Skeletal muscle tissue (tissue), 4 donors: Measurements from ENCODE around the gene ALG1. TPM values are rescaled to one million over a fixed set of nuclear protein-coding genes. Genes with fewer than 3 reads are reported as not detected.
A peak's percentile ranks its signal among the peaks of the same experiment; 100 is the strongest.

Experiments used
- H3K27ac ChIP-seq: one replicate; pipeline ENCODE4 v1.7.0; 2013; ENCODE audit warnings: mild to moderate bottlenecking, low read depth, low read length, inconsistent platforms
- H3K27me3 ChIP-seq, 3 donors: one replicate each; pipeline ENCODE4 v1.7.0; 2013; ENCODE audit warnings: low read length in 3 of 3; ENCODE audit not compliant: control insufficient read depth in 3 of 3, insufficient read depth in 3 of 3
- H3K36me3 ChIP-seq, 3 donors: one replicate each; pipeline ENCODE4 v1.7.0; 2013; ENCODE audit warnings: low read length in 3 of 3; ENCODE audit not compliant: control insufficient read depth in 3 of 3, insufficient read depth in 3 of 3
- H3K4me1 ChIP-seq, 3 donors: one replicate each; pipeline ENCODE4 v1.7.0; 2013; ENCODE audit warnings: low read length in 3 of 3, mild to moderate bottlenecking in 3 of 3; ENCODE audit not compliant: control insufficient read depth in 3 of 3, insufficient read depth in 3 of 3
- H3K4me3 ChIP-seq, 3 donors: one replicate each; pipeline ENCODE4 v1.7.0; 2013; ENCODE audit warnings: low read length in 3 of 3
- H3K9ac ChIP-seq, 3 donors: one replicate each; pipeline ENCODE4 v1.7.0; 2013; ENCODE audit warnings: low read length in 3 of 3, mild to moderate bottlenecking in 3 of 3, moderate library complexity in 2 of 3, low read depth in 1 of 3
- H3K9me3 ChIP-seq, 3 donors: one replicate each; pipeline ENCODE4 v1.7.0; 2013; ENCODE audit warnings: low read length in 3 of 3; ENCODE audit not compliant: control insufficient read depth in 3 of 3
- total RNA-seq: library from RNA; depleted of rRNA; stranded (reverse); fragments of >200 nt; gene quantifications from one replicate; pipeline ENCODE4 v1.2.3, GENCODE V29; 2014
- donor health status: Osteomylitis.

ALG1 gene
- total RNA-seq, 1 donor from 2014 or later = 13.6 TPM

DNA sequence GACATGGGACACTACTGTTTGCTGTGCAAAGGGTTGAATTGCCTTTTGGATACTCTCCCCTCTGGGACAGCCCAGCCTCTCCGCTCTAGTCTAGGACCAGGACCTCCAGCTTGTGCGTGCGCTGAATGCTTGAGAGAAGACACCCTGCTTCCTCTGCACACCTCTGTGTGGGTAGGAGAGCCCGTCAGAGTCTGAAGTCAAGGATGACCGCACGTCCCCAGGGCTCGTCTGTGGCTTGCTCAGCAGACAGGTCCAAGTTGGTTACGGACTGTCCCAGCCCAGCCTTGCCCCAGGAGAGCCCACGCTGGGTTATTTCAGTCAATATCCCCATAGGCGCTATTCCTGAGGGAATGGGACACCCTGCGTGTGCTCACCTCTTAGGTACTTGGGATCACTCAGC lies 9.6 kb upstream of the ALG1 start:
- Histone ChIP-seq H3K36me3 (no peaks in the 10 kb centered on the region), H3K4me1 (no peaks in the 10 kb centered on the region), H3K4me3 (no peak overlapping the region), H3K27me3 (peaks cover 0 to 11% (median 0%) of the 10 kb centered on the region in 3 donors), H3K27ac (no peak overlapping the region), H3K9ac (no peak overlapping the region), H3K9me3 (no peaks in the 10 kb centered on the region)

DNA sequence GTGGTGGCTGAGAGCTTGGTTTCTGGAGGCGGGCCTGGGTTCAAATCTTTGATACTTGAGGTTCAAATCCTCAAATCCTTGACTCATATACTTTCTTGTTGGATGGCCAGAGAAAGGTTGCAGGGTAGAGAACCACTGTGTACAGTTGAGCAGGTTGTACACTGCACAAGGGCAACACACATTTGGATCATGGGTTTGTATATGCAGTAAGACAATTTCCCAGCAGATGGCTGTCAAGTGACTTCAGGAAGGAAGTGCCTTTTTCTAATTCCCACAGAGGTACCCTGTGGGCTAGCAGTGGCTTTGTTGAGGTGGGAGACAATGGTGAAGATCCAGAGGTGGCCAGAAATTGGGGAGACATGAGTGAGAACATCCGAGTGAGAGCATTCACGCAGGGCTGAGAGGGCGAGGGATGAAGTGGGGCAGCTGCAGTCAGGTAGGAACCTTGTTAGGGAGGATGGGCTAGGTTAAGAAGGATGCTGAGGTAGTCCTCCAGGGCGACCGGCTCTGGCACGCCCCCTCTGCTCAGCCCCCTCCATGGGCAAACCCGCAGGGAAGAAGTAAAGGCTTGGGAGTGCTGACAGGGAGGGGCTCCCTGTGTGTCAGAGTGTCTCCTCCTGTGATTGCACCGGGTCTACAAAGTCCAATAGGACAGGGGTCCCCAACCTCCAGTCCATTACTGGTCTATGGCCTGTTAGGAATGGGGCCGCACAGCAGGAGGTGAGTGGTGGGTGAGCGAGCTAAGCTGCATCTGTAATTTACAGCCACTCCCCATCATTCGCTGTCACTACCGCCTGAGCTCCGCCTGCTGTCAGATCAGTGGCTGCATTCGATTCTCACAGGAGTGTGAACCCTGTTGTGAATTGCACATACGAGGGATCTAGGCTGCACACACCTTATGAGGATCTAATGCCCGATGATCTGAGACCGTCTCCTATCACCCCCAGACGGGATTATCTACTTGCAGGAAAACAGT lies 8.6 kb upstream of the ALG1 start:
- no peak overlapping the region for H3K9ac ChIP-seq

DNA sequence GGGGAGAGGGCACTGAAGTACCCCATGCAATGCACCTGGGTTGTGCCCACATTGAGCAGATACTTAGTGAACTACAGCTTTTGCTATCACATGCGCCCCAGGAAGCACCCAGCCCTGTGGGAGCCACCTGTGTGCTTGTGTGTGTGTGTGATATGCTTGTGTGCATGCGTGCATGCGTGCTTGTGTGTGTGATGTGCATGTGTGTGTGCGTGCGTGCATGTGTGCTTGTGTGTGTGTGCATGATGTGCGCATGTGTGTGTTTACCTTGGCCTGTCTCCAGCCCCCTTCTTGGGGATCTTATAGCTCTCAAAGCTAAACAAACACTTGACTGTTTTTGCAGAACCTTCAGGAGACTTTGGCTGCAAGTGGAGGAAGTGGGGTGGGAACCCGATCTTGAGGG lies 6.7 kb upstream of the ALG1 start:
- Histone ChIP-seq H3K27me3 (peaks cover 0 to 11% (median 0%) of the 10 kb centered on the region in 3 donors), H3K9ac (no peak overlapping the region), H3K9me3 (no peaks in the 10 kb centered on the region), H3K4me3 (no peak overlapping the region), H3K4me1 (no peaks in the 10 kb centered on the region), H3K36me3 (no peaks in the 10 kb centered on the region), H3K27ac (no peak overlapping the region)

More for the DNA sequence above, 8.6 kb upstream of the ALG1 start:
- no peak overlapping the region for H3K4me3 ChIP-seq
- no peaks in the 10 kb centered on the region for H3K9me3 ChIP-seq
- no peaks in the 10 kb centered on the region for H3K4me1 ChIP-seq
- peaks cover 0 to 11% (median 0%) of the 10 kb centered on the region in 3 donors for H3K27me3 ChIP-seq
- H3K27ac ChIP-seq = no peak overlapping the region
- H3K36me3 ChIP-seq = no peaks in the 10 kb centered on the region

DNA sequence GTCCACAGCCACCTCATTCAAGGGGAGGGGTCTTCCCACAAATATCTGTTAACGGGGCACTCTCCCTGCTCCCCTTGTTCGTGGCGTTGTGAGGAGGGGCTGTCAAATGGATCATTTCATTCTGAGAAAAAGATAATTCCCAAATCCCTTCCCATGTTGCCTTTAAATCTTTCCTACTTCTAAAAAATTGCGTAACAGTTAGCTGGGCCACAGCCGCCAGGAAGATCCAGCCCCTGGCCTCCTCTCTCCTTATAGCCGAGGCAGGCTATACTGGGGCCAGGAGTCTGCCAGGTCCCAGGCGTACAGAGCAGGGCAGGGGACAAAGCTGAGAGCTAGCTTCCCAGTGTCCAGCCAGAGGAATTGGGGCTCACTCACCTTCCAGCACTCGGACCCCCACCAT lies 6.3 kb upstream of the ALG1 start:
- Histone ChIP-seq H3K27ac (no peak overlapping the region), H3K36me3 (no peaks in the 10 kb centered on the region), H3K4me3 (no peak overlapping the region), H3K9me3 (no peaks in the 10 kb centered on the region), H3K9ac (no peak overlapping the region), H3K27me3 (peaks cover 0 to 10% (median 0%) of the 10 kb centered on the region in 3 donors), H3K4me1 (no peaks in the 10 kb centered on the region)

DNA sequence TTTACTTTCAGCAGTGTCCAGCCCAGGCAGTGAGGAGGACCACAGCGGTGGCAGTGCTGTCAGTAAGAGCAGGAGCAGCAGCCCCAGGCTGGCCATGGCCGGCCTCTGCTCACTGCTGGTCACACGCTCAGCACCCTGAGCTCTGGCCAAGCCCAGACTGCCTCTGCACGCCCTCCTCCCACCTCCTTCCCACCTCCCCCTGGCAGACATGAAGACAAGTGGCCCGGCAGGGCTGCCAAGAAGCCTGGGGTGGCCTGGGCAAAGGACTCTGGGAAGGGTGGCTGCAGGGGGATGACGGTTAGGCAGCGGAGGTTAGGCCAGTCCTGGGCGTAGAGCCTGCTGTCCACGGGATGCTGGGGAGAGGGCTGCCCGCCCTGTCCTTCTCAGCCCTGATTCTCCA lies 5.8 kb upstream of the ALG1 start, which contains the start of gene C16orf89:
C16orf89 (minus strand) TSS at position 144 of the 400 bp plus-strand sequence; CDS start at position 96, 48 bp downstream.
- Histone ChIP-seq H3K36me3 (no peaks in the 10 kb centered on the region), H3K27ac (no peak within 1 kb of the TSS), H3K4me3 (no peak within 1 kb of the TSS), H3K4me1 (no peaks in the 10 kb centered on the region), H3K9ac (no peak within 1 kb of the TSS), H3K27me3 (peaks cover 0 to 8% (median 0%) of the 10 kb centered on the region in 3 donors), H3K9me3 (no peaks in the 10 kb centered on the region)

DNA sequence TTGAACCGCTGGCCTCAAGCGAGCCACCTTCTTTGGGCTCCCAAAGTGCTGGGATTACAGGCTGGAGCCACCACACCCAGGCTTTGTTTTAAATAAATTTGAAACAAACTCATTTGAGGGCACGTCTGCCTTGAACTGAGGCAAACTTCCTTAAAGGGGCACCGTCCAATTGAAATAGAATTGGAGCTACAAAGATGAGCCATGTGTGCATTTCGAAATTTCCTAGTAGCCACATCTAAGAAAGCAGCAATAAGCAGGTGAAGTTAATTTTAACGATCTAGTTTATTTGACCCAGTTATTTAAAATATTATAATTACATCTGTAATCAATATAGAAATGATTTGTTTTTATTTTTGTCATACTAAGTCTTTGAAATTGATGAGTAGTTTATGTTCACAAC lies 5.1 kb upstream of the ALG1 start:
- no peak overlapping the region for H3K4me3 ChIP-seq
- H3K27ac ChIP-seq = no peak overlapping the region
- H3K27me3 ChIP-seq = peaks cover 0 to 8% (median 0%) of the 10 kb centered on the region in 3 donors
- no peaks in the 10 kb centered on the region for H3K9me3 ChIP-seq
- H3K36me3 ChIP-seq = no peaks in the 10 kb centered on the region
- peaks cover 4% of the 10 kb centered on the region in 3 donors for H3K4me1 ChIP-seq
- H3K9ac ChIP-seq = no peak overlapping the region

DNA sequence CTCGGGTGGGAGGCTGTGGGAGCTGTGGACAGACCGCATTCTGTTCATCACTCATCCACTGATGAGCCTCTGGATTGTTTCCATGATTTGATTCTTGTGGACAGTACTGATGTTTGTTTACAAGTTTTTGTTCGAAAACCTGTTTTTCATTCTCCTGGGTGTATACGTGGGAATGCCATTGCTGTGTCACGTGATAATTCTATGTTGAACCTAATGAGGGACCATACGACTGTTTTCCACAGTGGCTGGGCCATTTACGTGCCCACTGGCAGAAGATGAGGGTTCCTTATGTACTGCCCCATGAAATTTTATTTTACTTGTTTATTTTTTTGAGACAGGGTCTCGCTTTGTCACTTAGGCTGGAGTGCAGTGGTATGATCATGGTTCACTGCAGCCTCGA lies 2.6 kb upstream of the ALG1 start:
- Histone ChIP-seq H3K9me3 (no peaks in the 10 kb centered on the region), H3K27me3 (peaks cover 0 to 5% (median 0%) of the 10 kb centered on the region in 3 donors), H3K36me3 (peaks cover 0 to 9% (median 0%) of the 10 kb centered on the region in 3 donors), H3K9ac (no peak overlapping the region), H3K27ac (no peak overlapping the region), H3K4me1 (peaks cover 11 to 20% (median 15%) of the 10 kb centered on the region in 3 donors), H3K4me3 (no peak overlapping the region)

DNA sequence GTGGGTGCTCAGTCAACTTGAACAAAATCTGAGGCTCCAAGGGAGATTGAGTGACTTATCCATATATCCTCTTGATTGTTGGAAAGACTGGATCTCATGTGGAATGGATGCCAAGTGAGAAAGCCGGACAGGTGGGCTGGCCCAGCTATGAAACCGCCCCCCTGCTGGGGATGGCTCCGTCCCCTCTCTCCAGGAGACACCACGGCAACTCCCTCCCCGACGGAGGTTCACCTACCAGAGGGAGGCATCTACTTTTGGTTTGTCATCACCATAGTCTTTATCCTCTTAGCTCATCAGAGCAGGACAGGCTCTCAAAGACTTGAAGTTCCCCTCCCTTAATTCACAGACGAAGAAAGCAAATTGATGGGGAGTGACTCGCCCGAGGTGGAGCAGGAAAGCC lies 1.8 kb upstream of the ALG1 start:
- Histone ChIP-seq H3K27ac (no peak overlapping the region), H3K9me3 (no peaks in the 10 kb centered on the region), H3K27me3 (peaks cover 0 to under 1% (median 0%) of the 10 kb centered on the region in 3 donors)

DNA sequence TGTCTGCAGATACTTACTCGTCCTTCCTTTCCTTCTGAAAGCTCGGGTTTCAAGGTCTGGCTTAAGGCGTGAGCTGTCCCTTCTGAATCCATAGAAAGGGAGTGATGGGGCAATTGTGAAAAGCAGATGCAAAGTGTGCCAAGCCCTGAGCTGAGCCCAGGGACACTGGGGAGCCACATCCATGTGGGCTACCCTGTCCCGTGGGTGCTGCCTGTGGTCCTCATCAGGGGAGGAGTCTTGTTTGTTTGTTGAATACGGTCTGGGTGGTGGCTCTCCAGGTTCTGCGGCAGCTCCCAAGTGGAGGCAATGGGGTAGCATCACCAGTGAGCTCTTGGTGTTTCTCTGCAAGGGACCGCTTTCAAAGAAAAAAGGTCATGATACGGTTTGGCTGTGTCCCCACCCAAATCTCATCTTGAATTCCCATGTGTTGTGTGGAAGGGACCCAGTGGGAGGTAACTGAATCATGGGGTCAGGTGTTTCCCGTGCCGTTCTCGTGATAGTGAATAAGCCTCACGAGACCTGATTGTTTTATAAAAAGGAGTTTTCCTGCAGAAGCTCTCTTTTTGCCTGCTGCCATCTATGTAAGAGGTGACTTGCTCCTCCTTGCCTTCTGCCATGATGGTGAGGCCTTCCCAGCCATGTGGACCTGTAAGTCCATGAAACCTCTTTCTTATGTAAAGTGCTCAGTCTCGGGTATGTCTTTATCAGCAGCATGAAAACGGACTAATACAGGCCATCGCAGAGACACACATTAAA lies 1.0 kb upstream of the ALG1 start:
- Histone ChIP-seq H3K9ac (no peak overlapping the region), H3K4me3 (peak overlapping the region in 1 of 3 donors; percentile 86), H3K4me1 (peaks cover 11 to 20% (median 15%) of the 10 kb centered on the region in 3 donors), H3K9me3 (no peaks in the 10 kb centered on the region), H3K27me3 (no peaks in the 10 kb centered on the region), H3K36me3 (peaks cover 10 to 14% (median 13%) of the 10 kb centered on the region in 3 donors), H3K27ac (peak overlapping the region; percentile 73)

More for the DNA sequence above, 1.8 kb upstream of the ALG1 start:
- Histone ChIP-seq H3K4me3 (no peak overlapping the region), H3K4me1 (peaks cover 11 to 20% (median 15%) of the 10 kb centered on the region in 3 donors), H3K9ac (no peak overlapping the region), H3K36me3 (peaks cover 4 to 9% (median 7%) of the 10 kb centered on the region in 3 donors)
